ENCODE data around the gene FUOM.

FUOM gene

DNA sequence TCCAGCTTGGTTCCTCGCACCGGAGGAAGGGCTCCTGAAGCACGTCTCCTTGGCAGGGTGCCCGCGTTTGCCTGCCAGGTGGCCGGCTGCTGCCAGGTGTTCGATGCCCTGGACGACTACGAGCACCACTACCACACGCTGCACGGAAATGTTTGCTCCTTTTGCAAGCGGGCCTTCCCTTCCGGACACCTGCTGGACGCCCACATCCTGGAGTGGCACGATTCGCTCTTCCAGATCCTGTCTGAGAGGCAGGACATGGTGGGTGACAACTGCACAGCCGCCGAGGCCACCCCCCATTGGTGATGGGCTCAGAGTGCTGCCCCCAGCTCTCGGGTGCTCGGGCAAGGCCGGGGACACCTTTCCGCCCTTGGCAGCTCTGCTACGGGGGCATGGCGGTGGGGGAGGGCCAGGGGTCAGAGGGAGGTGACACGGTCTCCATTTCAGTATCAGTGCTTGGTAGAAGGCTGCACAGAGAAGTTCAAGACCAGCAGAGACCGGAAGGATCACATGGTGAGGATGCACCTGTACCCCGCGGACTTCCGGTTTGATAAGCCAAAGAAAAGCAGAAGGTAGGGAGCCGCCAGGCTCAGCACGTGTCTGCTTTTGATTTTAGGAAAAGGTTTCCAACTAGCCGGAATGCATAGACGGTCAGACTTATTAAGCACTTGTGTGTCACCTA is 48.0 kb downstream of the FUOM start:
- no peak for DNase-seq

DNA sequence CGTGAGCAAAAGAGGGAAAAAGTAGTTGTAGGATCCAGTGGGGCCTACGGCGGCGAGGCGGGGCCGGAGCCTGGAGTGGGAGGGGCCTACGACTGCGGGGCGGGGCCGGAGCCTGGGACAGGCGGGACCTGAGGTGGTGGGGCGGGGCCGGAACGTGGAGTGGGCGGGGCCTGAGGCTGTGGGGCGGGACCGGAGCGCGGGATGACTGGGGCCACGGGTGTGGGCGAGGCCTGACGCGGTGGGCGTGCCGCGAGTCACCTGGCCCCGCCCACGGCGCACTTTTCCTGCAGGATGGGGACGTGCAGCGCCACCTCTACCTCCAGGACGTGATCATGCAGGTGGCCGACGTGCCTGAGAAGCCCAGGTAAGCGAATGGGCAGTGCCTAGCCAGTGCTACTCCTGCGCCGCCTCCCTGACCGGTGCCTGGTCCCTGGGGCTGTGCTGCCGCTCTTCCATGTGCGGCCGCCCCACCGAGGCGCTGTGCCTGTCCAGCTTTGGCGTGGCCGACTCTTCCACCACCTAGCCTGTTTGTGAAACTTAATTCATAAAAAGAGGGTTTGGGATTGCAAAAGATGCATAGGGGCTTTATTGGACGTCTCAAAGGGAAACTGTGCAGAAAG is 48.6 kb downstream of the FUOM start:
- peak in 1 of 2 experiments; percentile 84 for DNase-seq

DNA sequence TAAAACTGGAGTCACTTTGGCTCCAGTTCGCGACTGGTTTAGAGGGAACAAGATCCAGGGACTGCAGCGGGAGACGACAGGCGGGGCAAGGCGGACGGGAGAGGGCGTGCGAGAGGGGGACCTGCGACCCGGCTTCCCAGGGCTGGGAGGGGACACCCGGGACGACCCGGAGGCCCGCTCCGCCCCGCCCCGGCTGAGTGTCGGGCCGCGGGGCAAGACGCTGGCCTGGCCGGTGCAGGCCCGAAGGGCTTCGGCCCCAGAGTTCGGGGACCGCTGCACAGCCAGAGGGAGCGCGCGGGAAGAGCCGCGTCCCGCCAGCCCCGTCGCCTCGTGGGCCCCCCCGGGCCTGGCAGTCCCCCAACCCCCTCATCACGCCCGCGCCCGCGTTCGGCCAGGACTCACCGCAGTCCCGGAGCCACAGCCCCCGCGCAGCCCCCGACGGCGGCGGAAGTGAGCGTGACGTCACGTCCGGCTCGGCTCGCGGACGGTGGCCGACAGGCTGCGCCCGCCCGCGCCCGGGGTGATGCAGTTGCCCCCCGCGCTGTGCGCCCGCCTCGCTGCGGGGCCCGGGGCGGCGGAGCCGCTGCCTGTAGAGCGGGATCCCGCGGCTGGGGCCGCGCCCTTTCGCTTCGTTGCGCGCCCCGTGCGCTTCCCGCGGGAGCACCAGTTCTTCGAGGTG is 49.3 kb downstream of the FUOM start, which contains the start of the genes TUBGCP2 and ZNF511:
Gene TUBGCP2 (minus strand): TSS at position 452 of the 679 bp plus-strand sequence. CDS start 5,931 bp downstream, outside the sequence.
Gene ZNF511 (plus strand): TSS at position 494 of the 679 bp plus-strand sequence. CDS start 30 bp downstream, at position 524.
- peak in 1 of 2 experiments; percentile 75 for DNase-seq

DNA sequence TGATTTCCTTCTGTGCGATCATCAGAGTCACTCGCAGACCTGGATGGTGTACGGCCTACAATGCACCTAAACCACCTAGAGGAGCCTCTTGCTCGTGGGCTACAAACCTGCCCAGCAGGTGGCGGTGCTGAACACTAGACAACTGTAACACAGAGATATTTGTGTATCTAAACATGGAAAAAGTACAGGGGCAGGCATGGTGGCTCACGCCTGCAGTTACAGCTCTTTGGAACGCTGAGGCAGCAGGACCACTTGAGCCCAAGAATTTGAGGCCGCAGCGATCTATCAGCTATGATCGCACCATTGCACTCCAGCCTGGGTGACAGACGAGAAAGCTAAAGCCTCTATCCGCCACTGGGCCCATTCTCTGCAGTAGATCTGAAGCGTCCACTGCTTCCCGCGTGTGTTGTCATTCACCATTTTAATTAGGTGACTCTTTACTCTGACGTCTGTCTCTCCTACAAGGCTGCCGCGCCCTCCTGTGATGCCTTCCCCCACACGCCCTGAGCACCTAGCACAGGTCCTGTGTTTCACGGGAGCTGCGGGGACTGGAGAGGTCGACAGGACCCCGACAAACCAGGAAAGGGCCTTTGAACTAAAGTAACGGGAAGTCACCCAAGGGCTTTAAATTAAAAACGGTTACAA is 49.9 kb downstream of the FUOM start:
- peak; percentile 67 to 84 for DNase-seq

DNA sequence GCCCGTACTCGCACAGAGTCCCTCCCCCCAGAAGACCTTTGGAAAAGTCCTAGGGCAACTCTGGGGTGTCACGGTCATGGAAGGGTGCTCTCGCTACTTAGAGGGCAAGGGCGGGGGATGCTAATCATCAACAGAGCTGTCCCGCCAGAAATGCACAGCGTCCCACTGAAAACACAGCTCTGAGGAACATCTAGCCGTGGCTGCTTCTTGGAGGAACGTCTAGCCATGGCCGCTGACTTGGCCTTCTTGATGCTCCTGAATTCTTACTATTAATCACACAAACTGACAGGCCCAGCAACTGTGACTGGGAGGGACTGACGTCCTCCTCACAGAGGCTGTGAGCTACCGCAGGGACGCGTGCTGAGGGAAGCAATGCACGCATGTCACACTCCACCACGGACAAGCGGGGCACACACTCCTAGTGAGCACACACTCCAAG is 50.9 kb downstream of the FUOM start:
- no peak for DNase-seq

DNA sequence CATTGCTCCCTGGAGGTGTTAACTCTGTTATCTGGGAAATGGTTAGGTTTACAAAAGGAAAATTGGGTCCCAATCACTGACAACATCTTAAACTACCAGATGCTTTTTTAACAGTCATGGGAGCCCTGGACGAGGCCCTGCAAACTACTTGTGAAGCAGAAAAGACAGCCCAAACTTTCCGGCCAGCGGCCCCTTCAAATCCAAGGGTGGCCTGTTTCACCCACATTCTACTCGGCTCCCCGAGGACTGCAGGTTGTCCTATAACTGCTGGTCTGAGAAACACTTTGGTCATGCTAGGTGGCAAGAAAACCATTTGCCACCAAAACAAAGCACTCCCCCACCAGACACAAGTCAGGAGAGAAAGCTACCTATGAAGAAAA is 51.7 kb downstream of the FUOM start:
- no peak for DNase-seq
